ENCODE measurements around the gene SLC29A3.

DNA sequence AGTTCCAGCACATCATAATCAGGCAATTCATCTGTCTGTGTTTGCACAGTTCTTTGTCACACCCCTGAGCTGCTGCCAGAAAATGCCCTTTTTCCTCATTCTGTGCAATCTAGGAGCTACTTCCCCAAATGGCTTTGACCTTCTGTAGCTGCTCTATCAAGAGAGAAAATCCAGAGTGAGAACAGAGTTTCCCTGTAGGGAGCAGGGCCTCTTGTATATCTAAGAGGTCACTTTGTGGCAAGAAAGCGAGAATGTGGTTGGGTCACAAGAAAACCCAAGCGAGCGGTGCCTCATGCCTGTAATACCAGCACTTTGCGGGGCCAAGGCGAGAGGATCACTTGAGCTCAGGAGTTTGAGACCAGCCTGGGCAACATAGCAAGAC is 24.3 kb downstream of the SLC29A3 start:
- TF ChIP-seq, protein P1, sequence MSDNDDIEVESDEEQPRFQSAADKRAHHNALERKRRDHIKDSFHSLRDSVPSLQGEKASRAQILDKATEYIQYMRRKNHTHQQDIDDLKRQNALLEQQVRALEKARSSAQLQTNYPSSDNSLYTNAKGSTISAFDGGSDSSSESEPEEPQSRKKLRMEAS (IDR thresholded peaks at IDR 0.05) = no peak
- no peak for TF ChIP-seq EZH2phosphoT487 (IDR thresholded peaks at IDR 0.05; ENCODE audit: borderline replicate concordance)
- TF ChIP-seq, protein P2, sequence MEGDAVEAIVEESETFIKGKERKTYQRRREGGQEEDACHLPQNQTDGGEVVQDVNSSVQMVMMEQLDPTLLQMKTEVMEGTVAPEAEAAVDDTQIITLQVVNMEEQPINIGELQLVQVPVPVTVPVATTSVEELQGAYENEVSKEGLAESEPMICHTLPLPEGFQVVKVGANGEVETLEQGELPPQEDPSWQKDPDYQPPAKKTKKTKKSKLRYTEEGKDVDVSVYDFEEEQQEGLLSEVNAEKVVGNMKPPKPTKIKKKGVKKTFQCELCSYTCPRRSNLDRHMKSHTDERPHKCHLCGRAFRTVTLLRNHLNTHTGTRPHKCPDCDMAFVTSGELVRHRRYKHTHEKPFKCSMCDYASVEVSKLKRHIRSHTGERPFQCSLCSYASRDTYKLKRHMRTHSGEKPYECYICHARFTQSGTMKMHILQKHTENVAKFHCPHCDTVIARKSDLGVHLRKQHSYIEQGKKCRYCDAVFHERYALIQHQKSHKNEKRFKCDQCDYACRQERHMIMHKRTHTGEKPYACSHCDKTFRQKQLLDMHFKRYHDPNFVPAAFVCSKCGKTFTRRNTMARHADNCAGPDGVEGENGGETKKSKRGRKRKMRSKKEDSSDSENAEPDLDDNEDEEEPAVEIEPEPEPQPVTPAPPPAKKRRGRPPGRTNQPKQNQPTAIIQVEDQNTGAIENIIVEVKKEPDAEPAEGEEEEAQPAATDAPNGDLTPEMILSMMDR (IDR thresholded peaks at IDR 0.05 in 2 of 3, conservative IDR thresholded peaks at IDR 0.05 in 1 of 3; ENCODE audit: borderline replicate concordance in 1 of 3, insufficient read depth in 1 of 3, low read depth in 2 of 3, low read length in 2 of 3) = no peak
- TF ChIP-seq CEBPB (IDR thresholded peaks at IDR 0.05; ENCODE audit: low read depth) = no peak
- no peak for TF ChIP-seq SP1 (IDR thresholded peaks at IDR 0.05; ENCODE audit: low read depth)
- TF ChIP-seq ZFX (IDR thresholded peaks at IDR 0.05) = no peak
- TF ChIP-seq, protein P3, sequence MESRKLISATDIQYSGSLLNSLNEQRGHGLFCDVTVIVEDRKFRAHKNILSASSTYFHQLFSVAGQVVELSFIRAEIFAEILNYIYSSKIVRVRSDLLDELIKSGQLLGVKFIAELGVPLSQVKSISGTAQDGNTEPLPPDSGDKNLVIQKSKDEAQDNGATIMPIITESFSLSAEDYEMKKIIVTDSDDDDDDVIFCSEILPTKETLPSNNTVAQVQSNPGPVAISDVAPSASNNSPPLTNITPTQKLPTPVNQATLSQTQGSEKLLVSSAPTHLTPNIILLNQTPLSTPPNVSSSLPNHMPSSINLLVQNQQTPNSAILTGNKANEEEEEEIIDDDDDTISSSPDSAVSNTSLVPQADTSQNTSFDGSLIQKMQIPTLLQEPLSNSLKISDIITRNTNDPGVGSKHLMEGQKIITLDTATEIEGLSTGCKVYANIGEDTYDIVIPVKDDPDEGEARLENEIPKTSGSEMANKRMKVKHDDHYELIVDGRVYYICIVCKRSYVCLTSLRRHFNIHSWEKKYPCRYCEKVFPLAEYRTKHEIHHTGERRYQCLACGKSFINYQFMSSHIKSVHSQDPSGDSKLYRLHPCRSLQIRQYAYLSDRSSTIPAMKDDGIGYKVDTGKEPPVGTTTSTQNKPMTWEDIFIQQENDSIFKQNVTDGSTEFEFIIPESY (IDR thresholded peaks at IDR 0.05; ENCODE audit: extremely low read depth, insufficient replicate concordance, low read length) = no peak
- TF ChIP-seq POLR2A (IDR thresholded peaks at IDR 0.05; ENCODE audit: borderline replicate concordance, extremely low read depth, insufficient read depth, insufficient read length) = no peak
- TF ChIP-seq, protein P4, sequence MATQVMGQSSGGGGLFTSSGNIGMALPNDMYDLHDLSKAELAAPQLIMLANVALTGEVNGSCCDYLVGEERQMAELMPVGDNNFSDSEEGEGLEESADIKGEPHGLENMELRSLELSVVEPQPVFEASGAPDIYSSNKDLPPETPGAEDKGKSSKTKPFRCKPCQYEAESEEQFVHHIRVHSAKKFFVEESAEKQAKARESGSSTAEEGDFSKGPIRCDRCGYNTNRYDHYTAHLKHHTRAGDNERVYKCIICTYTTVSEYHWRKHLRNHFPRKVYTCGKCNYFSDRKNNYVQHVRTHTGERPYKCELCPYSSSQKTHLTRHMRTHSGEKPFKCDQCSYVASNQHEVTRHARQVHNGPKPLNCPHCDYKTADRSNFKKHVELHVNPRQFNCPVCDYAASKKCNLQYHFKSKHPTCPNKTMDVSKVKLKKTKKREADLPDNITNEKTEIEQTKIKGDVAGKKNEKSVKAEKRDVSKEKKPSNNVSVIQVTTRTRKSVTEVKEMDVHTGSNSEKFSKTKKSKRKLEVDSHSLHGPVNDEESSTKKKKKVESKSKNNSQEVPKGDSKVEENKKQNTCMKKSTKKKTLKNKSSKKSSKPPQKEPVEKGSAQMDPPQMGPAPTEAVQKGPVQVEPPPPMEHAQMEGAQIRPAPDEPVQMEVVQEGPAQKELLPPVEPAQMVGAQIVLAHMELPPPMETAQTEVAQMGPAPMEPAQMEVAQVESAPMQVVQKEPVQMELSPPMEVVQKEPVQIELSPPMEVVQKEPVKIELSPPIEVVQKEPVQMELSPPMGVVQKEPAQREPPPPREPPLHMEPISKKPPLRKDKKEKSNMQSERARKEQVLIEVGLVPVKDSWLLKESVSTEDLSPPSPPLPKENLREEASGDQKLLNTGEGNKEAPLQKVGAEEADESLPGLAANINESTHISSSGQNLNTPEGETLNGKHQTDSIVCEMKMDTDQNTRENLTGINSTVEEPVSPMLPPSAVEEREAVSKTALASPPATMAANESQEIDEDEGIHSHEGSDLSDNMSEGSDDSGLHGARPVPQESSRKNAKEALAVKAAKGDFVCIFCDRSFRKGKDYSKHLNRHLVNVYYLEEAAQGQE (IDR thresholded peaks at IDR 0.05; ENCODE audit: low read depth) = no peak
- TF ChIP-seq SIN3A (IDR thresholded peaks at IDR 0.05; ENCODE audit: low read depth) = no peak
- TF ChIP-seq JUND (IDR thresholded peaks at IDR 0.05) = no peak
- TF ChIP-seq EZH2 (IDR thresholded peaks at IDR 0.05) = no peak
